Liver (tissue), 9 donors: ENCODE measurements around the gene EPHB2. TPM values are rescaled to one million over a fixed set of nuclear protein-coding genes. Genes with fewer than 3 reads are reported as not detected.

Experiments
- DNase-seq: peaks from one replicate; pipeline ENCODE4 v3.0.0-alpha.2; 2017; ENCODE audit warnings: low spot score
- H3K27ac ChIP-seq, 2 donors: one replicate each; pipeline ENCODE4 v1.7.0; 2013; ENCODE audit warnings: inconsistent platforms in 2 of 2, low read length in 2 of 2, control low read depth in 1 of 2, low read depth in 1 of 2, mild to moderate bottlenecking in 1 of 2
- H3K27me3 ChIP-seq, 4 donors: one replicate each; pipeline versions ENCODE4 v1.6.1 to v1.7.0; 2013; ENCODE audit warnings: low read length in 3 of 4, inconsistent platforms in 1 of 4, mild to moderate bottlenecking in 1 of 4, moderate library complexity in 1 of 4; ENCODE audit not compliant: control insufficient read depth in 4 of 4, insufficient read depth in 4 of 4
- H3K36me3 ChIP-seq, 4 donors: one replicate each; pipeline versions ENCODE4 v1.6.1 to v1.7.0; 2013; ENCODE audit warnings: low read length in 3 of 4, mild to moderate bottlenecking in 3 of 4, low read depth in 1 of 4, moderate library complexity in 1 of 4; ENCODE audit not compliant: control insufficient read depth in 4 of 4, insufficient read depth in 3 of 4
- H3K4me1 ChIP-seq, 4 donors: one replicate each; pipeline versions ENCODE4 v1.6.1 to v1.7.0; 2013; ENCODE audit warnings: low read length in 3 of 4, mild to moderate bottlenecking in 3 of 4, moderate library complexity in 1 of 4; ENCODE audit not compliant: control insufficient read depth in 4 of 4, insufficient read depth in 4 of 4
- H3K4me3 ChIP-seq, 3 donors: one replicate each; pipeline versions ENCODE4 v1.6.1 to v1.7.0; 2013; ENCODE audit warnings: low read length in 3 of 3, control low read depth in 1 of 3, low read depth in 1 of 3, mild to moderate bottlenecking in 1 of 3
- H3K9ac ChIP-seq, 2 donors: one replicate each; pipeline ENCODE4 v1.7.0; 2013; ENCODE audit warnings: low read length in 2 of 2, mild to moderate bottlenecking in 2 of 2, moderate library complexity in 2 of 2, control low read depth in 1 of 2, low read depth in 1 of 2
- H3K9me3 ChIP-seq, 4 donors: one replicate each; pipeline versions ENCODE4 v1.6.1 to v1.7.0; 2013; ENCODE audit warnings: low read length in 3 of 4; ENCODE audit not compliant: control insufficient read depth in 4 of 4
- EGR1 ChIP-seq, 2 donors: IDR thresholded peaks; 2 replicates each; pipeline ENCODE4 v1.6.1; 2016 to 2018; ENCODE audit warnings: antibody characterized with exemption in 2 of 2, low read depth in 2 of 2
- FOXA1 ChIP-seq: IDR thresholded peaks from 2 replicates; pipeline ENCODE4 v1.6.1; 2016; ENCODE audit warnings: antibody characterized with exemption
- FOXA2 ChIP-seq: IDR thresholded peaks from 2 replicates; pipeline ENCODE4 v1.6.1; 2016; ENCODE audit warnings: antibody characterized with exemption
- GABPA ChIP-seq, 2 donors: IDR thresholded peaks in 1 of 2; conservative IDR thresholded peaks in 1 of 2; 2 replicates each; pipeline ENCODE4 v1.6.1; 2016; ENCODE audit warnings: antibody characterized with exemption in 2 of 2, mild to moderate bottlenecking in 1 of 2, moderate library complexity in 1 of 2
- HNF4A ChIP-seq, 2 donors: conservative IDR thresholded peaks; 2 replicates each; pipeline ENCODE4 v1.6.1; 2016; ENCODE audit warnings: antibody characterized with exemption in 2 of 2, mild to moderate bottlenecking in 2 of 2
- HNF4G ChIP-seq: IDR thresholded peaks from 2 replicates; pipeline ENCODE4 v1.6.1; 2016; ENCODE audit warnings: antibody characterized with exemption
- JUND ChIP-seq, 2 donors: IDR thresholded peaks; 2 replicates each; pipeline ENCODE4 v1.6.1; 2016; ENCODE audit warnings: antibody characterized with exemption in 2 of 2
- NR2F2 ChIP-seq: IDR thresholded peaks from 2 replicates; pipeline ENCODE4 v1.6.1; 2016; ENCODE audit warnings: antibody characterized with exemption
- RAD21 ChIP-seq, 2 donors: IDR thresholded peaks; 2 replicates each; pipeline ENCODE4 v1.6.1; 2016; ENCODE audit warnings: antibody characterized with exemption in 2 of 2, mild to moderate bottlenecking in 2 of 2
- RXRA ChIP-seq, 2 donors: IDR thresholded peaks; 2 replicates each; pipeline ENCODE4 v1.6.1; 2017 to 2018; ENCODE audit warnings: antibody characterized with exemption in 2 of 2, mild to moderate bottlenecking in 1 of 2
- SP1 ChIP-seq: IDR thresholded peaks from 2 replicates; pipeline ENCODE4 v1.6.1; 2018; ENCODE audit warnings: antibody characterized with exemption, mild to moderate bottlenecking
- YY1 ChIP-seq: IDR thresholded peaks from 2 replicates; pipeline ENCODE4 v1.6.1; 2016; ENCODE audit warnings: antibody characterized with exemption, mild to moderate bottlenecking
- WGBS: extraction: QIAGEN DNeasy Blood & Tissue Kit; methylation state at CpG from one replicate; pipeline ENCODE4 v1.1.7; 2013; 5-methylcytosine and 5-hydroxymethylcytosine counted together
- polyA plus RNA-seq, 2 donors: library from polyadenylated mRNA; stranded (reverse) in 1 of 2; unstranded in 1 of 2; fragments of 200-250 nt in 1 of 2; fragments of >200 nt in 1 of 2; fragmentation: Nextera tagmentation in 1 of 2; extraction: Ambion mirVana in 1 of 2; gene quantifications; one replicate each; pipeline versions ENCODE4 v1.2.1 to v1.2.3, GENCODE V29; 2013 to 2015
- total RNA-seq, 2 donors: library from RNA; depleted of rRNA; stranded (reverse); fragments of >200 nt; gene quantifications; one replicate each; pipeline ENCODE4 v1.2.3, GENCODE V29; 2014
- TF ChIP-seq, protein P1 (sequence below): IDR thresholded peaks from 2 replicates; pipeline ENCODE4 v1.6.1; 2016; ENCODE audit warnings: antibody characterized with exemption, mild to moderate bottlenecking
- TF ChIP-seq, protein P2 (sequence below): fragments of 150-350 bp; IDR thresholded peaks from 2 replicates; pipeline ENCODE4 v1.5.1; 2017; ENCODE audit warnings: improper control_type of control experiment, low read depth, low read length; ENCODE audit not compliant: missing input control
- TF ChIP-seq, protein P3 (sequence below): IDR thresholded peaks from 2 replicates; pipeline ENCODE4 v1.6.1; 2016; ENCODE audit warnings: antibody characterized with exemption
- TF ChIP-seq, protein P4 (sequence below): IDR thresholded peaks from 2 replicates; pipeline ENCODE4 v1.6.1; 2016; ENCODE audit warnings: antibody characterized with exemption
- TF ChIP-seq, protein P5 (sequence below): IDR thresholded peaks from 2 replicates; pipeline ENCODE4 v1.6.1; 2016; ENCODE audit warnings: antibody characterized with exemption
- donor health status: healthy.
- donor health status: healthy.
- donor health status: healthy.
- donor health status: healthy.
- donor health status: healthy.

The EPHB2 gene
- total and polyA plus RNA-seq, 4 donors, result 0.07 to 1.0 (median 0.38) TPM

DNA sequence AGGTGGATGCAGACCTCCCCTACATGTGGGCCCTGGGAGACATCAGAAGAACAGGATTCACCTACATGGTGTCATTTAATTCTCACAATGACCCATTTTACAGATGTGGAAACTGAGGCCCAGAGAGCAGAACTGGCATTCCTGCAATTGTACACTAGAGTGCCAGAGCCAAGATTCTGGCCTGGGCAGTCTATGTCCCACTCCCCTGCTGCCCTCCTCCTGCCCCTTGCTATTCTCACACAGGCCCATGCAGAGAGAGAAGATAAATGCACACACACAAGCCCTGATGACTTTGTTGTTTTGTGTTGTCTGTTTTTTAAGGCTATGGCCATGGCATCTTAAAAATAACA lies 64.2 kb downstream of the EPHB2 start:
- no peak for DNase-seq
- Histone ChIP-seq H3K27me3 (no peaks in the 10 kb centered on the region), H3K9ac (no peak overlapping the region), H3K36me3 (no peaks in the 10 kb centered on the region), H3K4me3 (no peak overlapping the region), H3K4me1 (no peaks in the 10 kb centered on the region), H3K9me3 (no peaks in the 10 kb centered on the region), H3K27ac (no peak overlapping the region)
- TF ChIP-seq, protein P1, sequence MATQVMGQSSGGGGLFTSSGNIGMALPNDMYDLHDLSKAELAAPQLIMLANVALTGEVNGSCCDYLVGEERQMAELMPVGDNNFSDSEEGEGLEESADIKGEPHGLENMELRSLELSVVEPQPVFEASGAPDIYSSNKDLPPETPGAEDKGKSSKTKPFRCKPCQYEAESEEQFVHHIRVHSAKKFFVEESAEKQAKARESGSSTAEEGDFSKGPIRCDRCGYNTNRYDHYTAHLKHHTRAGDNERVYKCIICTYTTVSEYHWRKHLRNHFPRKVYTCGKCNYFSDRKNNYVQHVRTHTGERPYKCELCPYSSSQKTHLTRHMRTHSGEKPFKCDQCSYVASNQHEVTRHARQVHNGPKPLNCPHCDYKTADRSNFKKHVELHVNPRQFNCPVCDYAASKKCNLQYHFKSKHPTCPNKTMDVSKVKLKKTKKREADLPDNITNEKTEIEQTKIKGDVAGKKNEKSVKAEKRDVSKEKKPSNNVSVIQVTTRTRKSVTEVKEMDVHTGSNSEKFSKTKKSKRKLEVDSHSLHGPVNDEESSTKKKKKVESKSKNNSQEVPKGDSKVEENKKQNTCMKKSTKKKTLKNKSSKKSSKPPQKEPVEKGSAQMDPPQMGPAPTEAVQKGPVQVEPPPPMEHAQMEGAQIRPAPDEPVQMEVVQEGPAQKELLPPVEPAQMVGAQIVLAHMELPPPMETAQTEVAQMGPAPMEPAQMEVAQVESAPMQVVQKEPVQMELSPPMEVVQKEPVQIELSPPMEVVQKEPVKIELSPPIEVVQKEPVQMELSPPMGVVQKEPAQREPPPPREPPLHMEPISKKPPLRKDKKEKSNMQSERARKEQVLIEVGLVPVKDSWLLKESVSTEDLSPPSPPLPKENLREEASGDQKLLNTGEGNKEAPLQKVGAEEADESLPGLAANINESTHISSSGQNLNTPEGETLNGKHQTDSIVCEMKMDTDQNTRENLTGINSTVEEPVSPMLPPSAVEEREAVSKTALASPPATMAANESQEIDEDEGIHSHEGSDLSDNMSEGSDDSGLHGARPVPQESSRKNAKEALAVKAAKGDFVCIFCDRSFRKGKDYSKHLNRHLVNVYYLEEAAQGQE, result no peak
- TF ChIP-seq EGR1 (IDR thresholded peaks at IDR 0.05; ENCODE audit: low read depth in 2 of 2) (no peak), NR2F2 (no peak)

DNA sequence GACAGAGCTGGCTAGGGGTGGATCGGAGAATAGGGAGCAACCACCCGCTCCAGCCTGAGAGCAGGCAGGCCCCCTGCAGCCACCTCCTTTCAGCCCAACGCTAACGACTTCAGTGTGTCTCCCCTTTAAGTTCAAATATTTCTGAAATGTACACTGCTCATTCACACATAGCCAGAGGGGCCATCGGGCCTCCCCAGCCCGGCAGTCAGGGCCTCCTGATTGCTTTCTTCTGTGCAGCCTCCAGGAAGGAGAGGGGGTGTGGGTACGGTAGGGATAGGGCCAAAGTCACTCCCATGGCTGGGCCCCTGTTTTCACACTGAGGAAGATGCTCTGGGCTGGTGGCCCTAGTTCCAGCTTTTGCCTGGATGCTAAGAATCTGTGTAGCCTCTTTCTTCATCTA lies 64.8 kb downstream of the EPHB2 start:
- no peaks in the 10 kb centered on the region for H3K36me3 ChIP-seq
- 77% methylated on average over 7 of the region's 7 CpGs for whole genome bisulfite sequencing
- H3K9ac ChIP-seq, result no peak overlapping the region
- H3K27me3 ChIP-seq, result no peaks in the 10 kb centered on the region
- no peaks in the 10 kb centered on the region for H3K4me1 ChIP-seq
- H3K4me3 ChIP-seq, result no peak overlapping the region
- DNase-seq, result no peak
- H3K27ac ChIP-seq, result no peak overlapping the region
- H3K9me3 ChIP-seq, result no peaks in the 10 kb centered on the region
- no peak for TF ChIP-seq YY1
- TF ChIP-seq SP1, result no peak
- no peak for TF ChIP-seq GABPA (IDR thresholded peaks at IDR 0.05 in 1 of 2, conservative IDR thresholded peaks at IDR 0.05 in 1 of 2)
- TF ChIP-seq, protein P1, result no peak
- TF ChIP-seq RAD21 (IDR thresholded peaks at IDR 0.05), result no peak
- TF ChIP-seq FOXA1, result no peak
- no peak for TF ChIP-seq RXRA (IDR thresholded peaks at IDR 0.05)
- TF ChIP-seq HNF4G, result no peak
- no peak for TF ChIP-seq JUND (IDR thresholded peaks at IDR 0.05)
- TF ChIP-seq HNF4A (conservative IDR thresholded peaks at IDR 0.05), result no peak
- TF ChIP-seq, protein P2, sequence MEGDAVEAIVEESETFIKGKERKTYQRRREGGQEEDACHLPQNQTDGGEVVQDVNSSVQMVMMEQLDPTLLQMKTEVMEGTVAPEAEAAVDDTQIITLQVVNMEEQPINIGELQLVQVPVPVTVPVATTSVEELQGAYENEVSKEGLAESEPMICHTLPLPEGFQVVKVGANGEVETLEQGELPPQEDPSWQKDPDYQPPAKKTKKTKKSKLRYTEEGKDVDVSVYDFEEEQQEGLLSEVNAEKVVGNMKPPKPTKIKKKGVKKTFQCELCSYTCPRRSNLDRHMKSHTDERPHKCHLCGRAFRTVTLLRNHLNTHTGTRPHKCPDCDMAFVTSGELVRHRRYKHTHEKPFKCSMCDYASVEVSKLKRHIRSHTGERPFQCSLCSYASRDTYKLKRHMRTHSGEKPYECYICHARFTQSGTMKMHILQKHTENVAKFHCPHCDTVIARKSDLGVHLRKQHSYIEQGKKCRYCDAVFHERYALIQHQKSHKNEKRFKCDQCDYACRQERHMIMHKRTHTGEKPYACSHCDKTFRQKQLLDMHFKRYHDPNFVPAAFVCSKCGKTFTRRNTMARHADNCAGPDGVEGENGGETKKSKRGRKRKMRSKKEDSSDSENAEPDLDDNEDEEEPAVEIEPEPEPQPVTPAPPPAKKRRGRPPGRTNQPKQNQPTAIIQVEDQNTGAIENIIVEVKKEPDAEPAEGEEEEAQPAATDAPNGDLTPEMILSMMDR, result no peak
- TF ChIP-seq, protein P3, sequence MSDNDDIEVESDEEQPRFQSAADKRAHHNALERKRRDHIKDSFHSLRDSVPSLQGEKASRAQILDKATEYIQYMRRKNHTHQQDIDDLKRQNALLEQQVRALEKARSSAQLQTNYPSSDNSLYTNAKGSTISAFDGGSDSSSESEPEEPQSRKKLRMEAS, result no peak
- TF ChIP-seq, protein P4, sequence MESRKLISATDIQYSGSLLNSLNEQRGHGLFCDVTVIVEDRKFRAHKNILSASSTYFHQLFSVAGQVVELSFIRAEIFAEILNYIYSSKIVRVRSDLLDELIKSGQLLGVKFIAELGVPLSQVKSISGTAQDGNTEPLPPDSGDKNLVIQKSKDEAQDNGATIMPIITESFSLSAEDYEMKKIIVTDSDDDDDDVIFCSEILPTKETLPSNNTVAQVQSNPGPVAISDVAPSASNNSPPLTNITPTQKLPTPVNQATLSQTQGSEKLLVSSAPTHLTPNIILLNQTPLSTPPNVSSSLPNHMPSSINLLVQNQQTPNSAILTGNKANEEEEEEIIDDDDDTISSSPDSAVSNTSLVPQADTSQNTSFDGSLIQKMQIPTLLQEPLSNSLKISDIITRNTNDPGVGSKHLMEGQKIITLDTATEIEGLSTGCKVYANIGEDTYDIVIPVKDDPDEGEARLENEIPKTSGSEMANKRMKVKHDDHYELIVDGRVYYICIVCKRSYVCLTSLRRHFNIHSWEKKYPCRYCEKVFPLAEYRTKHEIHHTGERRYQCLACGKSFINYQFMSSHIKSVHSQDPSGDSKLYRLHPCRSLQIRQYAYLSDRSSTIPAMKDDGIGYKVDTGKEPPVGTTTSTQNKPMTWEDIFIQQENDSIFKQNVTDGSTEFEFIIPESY, result no peak
- TF ChIP-seq, protein P5, sequence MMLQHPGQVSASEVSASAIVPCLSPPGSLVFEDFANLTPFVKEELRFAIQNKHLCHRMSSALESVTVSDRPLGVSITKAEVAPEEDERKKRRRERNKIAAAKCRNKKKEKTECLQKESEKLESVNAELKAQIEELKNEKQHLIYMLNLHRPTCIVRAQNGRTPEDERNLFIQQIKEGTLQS, result no peak
- TF ChIP-seq FOXA2, result no peak
- no peak for TF ChIP-seq NR2F2
- no peak for TF ChIP-seq EGR1 (IDR thresholded peaks at IDR 0.05; ENCODE audit: low read depth in 2 of 2)
